ENCODE results near the gene GAREM1. TPM values are rescaled to one million over a fixed set of nuclear protein-coding genes. Genes with fewer than 3 reads are reported as not detected.

GAREM1 gene
- total RNA-seq, 1 experiment from 2014 or later = 7.0 TPM

DNA sequence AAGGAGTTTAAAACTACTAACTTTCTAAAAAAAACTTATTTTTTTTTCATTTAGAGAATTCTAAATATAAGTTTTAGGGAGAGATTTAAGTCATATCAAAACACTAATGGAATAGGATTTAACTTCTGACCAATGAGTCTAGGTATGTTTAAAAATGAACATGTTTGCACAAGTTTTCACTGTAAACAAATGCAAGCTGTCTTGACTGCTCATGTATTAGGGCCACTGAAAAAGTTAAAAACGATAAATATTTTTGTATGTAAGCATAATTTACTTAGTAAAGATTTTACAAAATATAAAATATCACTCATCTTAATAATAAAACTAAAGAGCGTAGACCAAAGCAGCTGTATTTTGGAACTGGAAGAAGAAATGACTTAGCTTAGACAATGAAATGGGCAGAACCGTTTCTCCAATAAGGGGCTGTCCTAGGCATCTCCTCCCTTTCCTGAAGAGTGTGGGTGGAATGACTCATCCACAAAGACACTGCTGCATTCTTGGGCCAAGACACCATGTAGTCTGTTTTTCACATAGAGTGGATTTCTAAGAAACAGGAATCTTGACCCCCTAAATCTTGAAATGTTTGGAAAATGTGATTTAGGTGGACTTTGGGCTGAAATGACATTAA lies 162.1 kb downstream of the GAREM1 start:
- no peaks in the 10 kb centered on the region for H3K27me3 Mint-ChIP-seq (ENCODE audit: low read depth)
- ATAC-seq (no peak), DNase-seq (ENCODE audit: low spot score) (no peak)
- no peaks in the 10 kb centered on the region for H3K9me3 Mint-ChIP-seq
- no peaks in the 10 kb centered on the region for H3K4me1 Mint-ChIP-seq
- H3K27ac Mint-ChIP-seq = no peak overlapping the region; the same call in 1 of the 2 replicates
- ChIA-PET CTCF (interaction anchor here (1.3 kb wide), 1 partner anchor 162 kb away, joined by 3 read pairs; the partner anchor contains the start of gene GAREM1), POLR2A (no interaction called here)
- no peak overlapping the region for H3K4me3 Mint-ChIP-seq
- H3K36me3 Mint-ChIP-seq = no peaks in the 10 kb centered on the region
- TF ChIP-seq, protein P1, sequence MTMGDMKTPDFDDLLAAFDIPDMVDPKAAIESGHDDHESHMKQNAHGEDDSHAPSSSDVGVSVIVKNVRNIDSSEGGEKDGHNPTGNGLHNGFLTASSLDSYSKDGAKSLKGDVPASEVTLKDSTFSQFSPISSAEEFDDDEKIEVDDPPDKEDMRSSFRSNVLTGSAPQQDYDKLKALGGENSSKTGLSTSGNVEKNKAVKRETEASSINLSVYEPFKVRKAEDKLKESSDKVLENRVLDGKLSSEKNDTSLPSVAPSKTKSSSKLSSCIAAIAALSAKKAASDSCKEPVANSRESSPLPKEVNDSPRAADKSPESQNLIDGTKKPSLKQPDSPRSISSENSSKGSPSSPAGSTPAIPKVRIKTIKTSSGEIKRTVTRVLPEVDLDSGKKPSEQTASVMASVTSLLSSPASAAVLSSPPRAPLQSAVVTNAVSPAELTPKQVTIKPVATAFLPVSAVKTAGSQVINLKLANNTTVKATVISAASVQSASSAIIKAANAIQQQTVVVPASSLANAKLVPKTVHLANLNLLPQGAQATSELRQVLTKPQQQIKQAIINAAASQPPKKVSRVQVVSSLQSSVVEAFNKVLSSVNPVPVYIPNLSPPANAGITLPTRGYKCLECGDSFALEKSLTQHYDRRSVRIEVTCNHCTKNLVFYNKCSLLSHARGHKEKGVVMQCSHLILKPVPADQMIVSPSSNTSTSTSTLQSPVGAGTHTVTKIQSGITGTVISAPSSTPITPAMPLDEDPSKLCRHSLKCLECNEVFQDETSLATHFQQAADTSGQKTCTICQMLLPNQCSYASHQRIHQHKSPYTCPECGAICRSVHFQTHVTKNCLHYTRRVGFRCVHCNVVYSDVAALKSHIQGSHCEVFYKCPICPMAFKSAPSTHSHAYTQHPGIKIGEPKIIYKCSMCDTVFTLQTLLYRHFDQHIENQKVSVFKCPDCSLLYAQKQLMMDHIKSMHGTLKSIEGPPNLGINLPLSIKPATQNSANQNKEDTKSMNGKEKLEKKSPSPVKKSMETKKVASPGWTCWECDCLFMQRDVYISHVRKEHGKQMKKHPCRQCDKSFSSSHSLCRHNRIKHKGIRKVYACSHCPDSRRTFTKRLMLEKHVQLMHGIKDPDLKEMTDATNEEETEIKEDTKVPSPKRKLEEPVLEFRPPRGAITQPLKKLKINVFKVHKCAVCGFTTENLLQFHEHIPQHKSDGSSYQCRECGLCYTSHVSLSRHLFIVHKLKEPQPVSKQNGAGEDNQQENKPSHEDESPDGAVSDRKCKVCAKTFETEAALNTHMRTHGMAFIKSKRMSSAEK (CRISPR knock-in tag; IDR thresholded peaks at IDR 0.05; ENCODE audit: borderline replicate concordance) = no peak
- TF ChIP-seq, protein P2, sequence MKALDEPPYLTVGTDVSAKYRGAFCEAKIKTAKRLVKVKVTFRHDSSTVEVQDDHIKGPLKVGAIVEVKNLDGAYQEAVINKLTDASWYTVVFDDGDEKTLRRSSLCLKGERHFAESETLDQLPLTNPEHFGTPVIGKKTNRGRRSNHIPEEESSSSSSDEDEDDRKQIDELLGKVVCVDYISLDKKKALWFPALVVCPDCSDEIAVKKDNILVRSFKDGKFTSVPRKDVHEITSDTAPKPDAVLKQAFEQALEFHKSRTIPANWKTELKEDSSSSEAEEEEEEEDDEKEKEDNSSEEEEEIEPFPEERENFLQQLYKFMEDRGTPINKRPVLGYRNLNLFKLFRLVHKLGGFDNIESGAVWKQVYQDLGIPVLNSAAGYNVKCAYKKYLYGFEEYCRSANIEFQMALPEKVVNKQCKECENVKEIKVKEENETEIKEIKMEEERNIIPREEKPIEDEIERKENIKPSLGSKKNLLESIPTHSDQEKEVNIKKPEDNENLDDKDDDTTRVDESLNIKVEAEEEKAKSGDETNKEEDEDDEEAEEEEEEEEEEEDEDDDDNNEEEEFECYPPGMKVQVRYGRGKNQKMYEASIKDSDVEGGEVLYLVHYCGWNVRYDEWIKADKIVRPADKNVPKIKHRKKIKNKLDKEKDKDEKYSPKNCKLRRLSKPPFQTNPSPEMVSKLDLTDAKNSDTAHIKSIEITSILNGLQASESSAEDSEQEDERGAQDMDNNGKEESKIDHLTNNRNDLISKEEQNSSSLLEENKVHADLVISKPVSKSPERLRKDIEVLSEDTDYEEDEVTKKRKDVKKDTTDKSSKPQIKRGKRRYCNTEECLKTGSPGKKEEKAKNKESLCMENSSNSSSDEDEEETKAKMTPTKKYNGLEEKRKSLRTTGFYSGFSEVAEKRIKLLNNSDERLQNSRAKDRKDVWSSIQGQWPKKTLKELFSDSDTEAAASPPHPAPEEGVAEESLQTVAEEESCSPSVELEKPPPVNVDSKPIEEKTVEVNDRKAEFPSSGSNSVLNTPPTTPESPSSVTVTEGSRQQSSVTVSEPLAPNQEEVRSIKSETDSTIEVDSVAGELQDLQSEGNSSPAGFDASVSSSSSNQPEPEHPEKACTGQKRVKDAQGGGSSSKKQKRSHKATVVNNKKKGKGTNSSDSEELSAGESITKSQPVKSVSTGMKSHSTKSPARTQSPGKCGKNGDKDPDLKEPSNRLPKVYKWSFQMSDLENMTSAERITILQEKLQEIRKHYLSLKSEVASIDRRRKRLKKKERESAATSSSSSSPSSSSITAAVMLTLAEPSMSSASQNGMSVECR (CRISPR knock-in tag; IDR thresholded peaks at IDR 0.05; ENCODE audit: borderline replicate concordance) = no peak
- no peak for TF ChIP-seq NR2C2 (CRISPR knock-in tag; IDR thresholded peaks at IDR 0.05)
- no peak for TF ChIP-seq FOXP1 (CRISPR knock-in tag; IDR thresholded peaks at IDR 0.05; ENCODE audit: borderline replicate concordance)
- TF ChIP-seq TEAD4 (CRISPR knock-in tag; IDR thresholded peaks at IDR 0.05) = no peak
- no peak for TF ChIP-seq ZNF425 (CRISPR knock-in tag; conservative IDR thresholded peaks at IDR 0.05)
- TF ChIP-seq TEAD1 (CRISPR knock-in tag; IDR thresholded peaks at IDR 0.05) = no peak
- TF ChIP-seq TP53 (CRISPR knock-in tag; IDR thresholded peaks at IDR 0.05) = no peak
- no peak for TF ChIP-seq SOX15 (CRISPR knock-in tag; IDR thresholded peaks at IDR 0.05)
- TF ChIP-seq ZNF263 (CRISPR knock-in tag; IDR thresholded peaks at IDR 0.05; ENCODE audit: low read depth) = no peak
- TF ChIP-seq, protein P3, sequence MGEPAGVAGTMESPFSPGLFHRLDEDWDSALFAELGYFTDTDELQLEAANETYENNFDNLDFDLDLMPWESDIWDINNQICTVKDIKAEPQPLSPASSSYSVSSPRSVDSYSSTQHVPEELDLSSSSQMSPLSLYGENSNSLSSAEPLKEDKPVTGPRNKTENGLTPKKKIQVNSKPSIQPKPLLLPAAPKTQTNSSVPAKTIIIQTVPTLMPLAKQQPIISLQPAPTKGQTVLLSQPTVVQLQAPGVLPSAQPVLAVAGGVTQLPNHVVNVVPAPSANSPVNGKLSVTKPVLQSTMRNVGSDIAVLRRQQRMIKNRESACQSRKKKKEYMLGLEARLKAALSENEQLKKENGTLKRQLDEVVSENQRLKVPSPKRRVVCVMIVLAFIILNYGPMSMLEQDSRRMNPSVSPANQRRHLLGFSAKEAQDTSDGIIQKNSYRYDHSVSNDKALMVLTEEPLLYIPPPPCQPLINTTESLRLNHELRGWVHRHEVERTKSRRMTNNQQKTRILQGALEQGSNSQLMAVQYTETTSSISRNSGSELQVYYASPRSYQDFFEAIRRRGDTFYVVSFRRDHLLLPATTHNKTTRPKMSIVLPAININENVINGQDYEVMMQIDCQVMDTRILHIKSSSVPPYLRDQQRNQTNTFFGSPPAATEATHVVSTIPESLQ (CRISPR knock-in tag; IDR thresholded peaks at IDR 0.05) = no peak
- TF ChIP-seq, protein P4, sequence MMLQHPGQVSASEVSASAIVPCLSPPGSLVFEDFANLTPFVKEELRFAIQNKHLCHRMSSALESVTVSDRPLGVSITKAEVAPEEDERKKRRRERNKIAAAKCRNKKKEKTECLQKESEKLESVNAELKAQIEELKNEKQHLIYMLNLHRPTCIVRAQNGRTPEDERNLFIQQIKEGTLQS (CRISPR knock-in tag; conservative IDR thresholded peaks at IDR 0.05) = no peak
- no peak for TF ChIP-seq ZNF281 (CRISPR knock-in tag; IDR thresholded peaks at IDR 0.05)
- no peak for TF ChIP-seq GRHL2 (CRISPR knock-in tag; IDR thresholded peaks at IDR 0.05; ENCODE audit: insufficient replicate concordance, severe bottlenecking)
- TF ChIP-seq FOXP4 (CRISPR knock-in tag; IDR thresholded peaks at IDR 0.05) = no peak
- no peak for TF ChIP-seq ZBTB21 (CRISPR knock-in tag; IDR thresholded peaks at IDR 0.05; ENCODE audit: borderline replicate concordance)
